GM12874 (cell line): ENCODE data around the gene FLRT2.

Experiments
- TF ChIP-seq, protein P1 (sequence below): IDR thresholded peaks from 2 replicates; pipeline ENCODE4 v1.5.1; 2011; ENCODE audit warnings: low read depth, mild to moderate bottlenecking, control low read depth, low read length, moderate library complexity; ENCODE audit not compliant: insufficient read depth

Gene FLRT2

GRCh38 chr14:85688006-85688405 lies 158.1 kb downstream of the FLRT2 start:
- TF ChIP-seq, protein P1, sequence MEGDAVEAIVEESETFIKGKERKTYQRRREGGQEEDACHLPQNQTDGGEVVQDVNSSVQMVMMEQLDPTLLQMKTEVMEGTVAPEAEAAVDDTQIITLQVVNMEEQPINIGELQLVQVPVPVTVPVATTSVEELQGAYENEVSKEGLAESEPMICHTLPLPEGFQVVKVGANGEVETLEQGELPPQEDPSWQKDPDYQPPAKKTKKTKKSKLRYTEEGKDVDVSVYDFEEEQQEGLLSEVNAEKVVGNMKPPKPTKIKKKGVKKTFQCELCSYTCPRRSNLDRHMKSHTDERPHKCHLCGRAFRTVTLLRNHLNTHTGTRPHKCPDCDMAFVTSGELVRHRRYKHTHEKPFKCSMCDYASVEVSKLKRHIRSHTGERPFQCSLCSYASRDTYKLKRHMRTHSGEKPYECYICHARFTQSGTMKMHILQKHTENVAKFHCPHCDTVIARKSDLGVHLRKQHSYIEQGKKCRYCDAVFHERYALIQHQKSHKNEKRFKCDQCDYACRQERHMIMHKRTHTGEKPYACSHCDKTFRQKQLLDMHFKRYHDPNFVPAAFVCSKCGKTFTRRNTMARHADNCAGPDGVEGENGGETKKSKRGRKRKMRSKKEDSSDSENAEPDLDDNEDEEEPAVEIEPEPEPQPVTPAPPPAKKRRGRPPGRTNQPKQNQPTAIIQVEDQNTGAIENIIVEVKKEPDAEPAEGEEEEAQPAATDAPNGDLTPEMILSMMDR, result no peak

DNA sequence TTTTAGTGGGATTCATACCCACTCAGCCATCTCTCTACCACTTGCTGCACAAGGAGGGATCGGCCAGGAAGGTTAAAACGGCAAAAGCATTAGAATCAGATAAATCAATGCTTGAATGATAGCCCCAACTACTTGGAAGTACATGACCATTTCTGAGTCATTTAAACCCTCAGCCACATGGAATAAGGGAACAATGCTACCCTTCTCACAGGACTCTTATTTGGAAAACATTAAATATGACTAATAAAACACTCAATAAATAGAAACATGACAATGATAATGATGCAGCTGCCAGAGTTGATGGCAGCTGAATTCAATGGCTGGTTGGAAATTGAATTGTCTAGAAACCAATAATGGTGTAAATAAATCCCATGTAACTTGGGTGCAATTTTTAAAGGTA lies 165.4 kb downstream of the FLRT2 start:
- TF ChIP-seq, protein P1, result no peak

GRCh38 chr14:85701116-85701515 lies 171.2 kb downstream of the FLRT2 start:
- TF ChIP-seq, protein P1, result no peak

GRCh38 chr14:85701763-85702162 lies 171.8 kb downstream of the FLRT2 start:
- TF ChIP-seq, protein P1, result no peak

DNA sequence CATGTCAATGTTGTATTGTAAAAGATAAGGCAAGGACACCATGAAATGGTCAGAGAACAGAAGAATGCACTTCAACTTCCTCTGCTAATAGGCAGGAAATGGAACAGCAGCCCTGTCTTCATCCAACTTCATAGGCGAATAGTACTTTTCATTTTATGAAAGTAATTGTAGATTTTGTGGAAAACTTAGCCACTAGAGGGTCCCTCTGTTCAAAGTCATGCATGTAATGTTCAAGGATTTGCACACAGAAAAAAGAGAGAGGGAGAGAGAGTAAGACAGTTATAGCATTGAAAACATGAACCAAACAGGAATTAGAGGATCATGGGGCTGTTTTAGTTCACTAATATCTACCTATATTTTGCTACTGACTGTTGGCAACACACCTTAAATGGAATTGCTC lies 172.2 kb downstream of the FLRT2 start:
- TF ChIP-seq, protein P1, result no peak

- TF ChIP-seq, protein P1, result no peak
Measured at GRCh38 chr14:85702997-85703396, 173.1 kb downstream of the FLRT2 start.
